Activated T-cell treated with anti-CD3 and anti-CD28 coated beads for 48 hours (primary cell): ENCODE data around the gene ADK.
"Not testable (repeated sequence)": the region's sequence is repeated elsewhere in the genome, so short reads cannot be mapped to it uniquely, and the experiment has no call there.

ENCODE experiments used
- DNase-seq: peaks from one replicate; pipeline ENCODE4 v3.0.0-alpha.2; 2020; ENCODE audit warnings: low read depth

ADK gene

DNA sequence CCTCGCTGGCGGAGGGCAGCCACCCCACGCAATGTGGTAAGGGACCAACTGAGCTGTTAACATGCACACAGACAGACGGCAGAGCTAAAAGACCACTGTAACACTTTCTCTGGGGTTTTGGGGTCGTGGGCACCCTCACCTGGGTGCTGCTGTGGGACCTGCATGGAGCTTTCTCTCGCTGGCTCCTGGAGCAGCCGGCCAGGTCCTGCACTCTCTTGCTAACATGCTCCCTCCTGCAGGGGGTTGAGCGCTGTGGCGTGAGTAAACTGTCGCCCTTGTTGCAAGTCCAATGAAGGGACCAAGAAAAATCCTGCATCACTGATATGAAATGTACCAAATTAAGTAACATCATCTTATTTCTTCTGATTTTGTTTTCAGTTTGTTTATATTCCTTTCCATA is 92.0 kb downstream of the ADK start:
- no peak for DNase-seq

DNA sequence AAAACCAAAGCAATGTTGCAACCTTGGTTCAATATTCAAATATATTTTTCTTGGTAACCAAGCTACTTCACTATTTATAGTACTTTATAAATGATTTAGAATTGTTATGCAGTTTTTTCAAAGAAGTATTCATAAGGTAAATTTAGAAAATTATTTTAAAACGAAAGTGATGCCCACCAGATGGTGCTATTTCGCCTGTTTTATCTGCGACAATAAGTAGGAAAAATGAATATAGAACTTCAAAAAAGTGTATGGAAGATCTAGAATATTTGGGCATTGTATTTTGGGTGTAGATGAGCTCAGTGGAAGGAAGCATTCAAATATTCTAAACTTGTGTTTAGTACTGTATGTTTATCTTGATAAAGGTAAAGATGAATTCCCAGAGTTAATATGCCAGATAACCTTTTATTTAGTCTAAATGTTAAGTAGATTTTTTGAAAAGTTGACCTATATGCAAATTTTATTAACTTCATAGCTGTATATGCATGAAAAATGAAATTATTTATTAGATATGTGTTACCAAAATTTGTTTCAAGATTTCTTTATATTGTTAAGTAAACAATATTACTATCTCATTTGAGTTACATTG is 93.2 kb downstream of the ADK start:
- no peak for DNase-seq

DNA sequence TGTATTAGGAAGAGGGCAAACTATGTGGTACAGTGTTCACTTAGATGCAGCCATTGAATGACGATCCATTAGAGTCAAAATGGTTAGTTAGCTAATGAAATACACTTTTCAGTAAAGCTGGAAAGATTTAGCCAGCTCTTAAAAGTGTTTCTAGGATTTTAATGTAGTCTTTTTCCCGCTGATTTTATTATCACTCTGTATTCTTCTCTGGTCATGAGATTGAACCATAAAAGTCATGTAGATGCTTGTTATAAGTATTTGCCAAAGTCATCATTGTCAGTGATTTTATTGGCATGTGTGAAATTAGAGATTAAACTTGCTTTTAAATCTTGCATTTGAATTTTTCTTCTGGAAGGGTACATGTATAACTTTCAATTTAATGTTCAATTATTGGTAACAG is 93.8 kb downstream of the ADK start:
- no peak for DNase-seq

DNA sequence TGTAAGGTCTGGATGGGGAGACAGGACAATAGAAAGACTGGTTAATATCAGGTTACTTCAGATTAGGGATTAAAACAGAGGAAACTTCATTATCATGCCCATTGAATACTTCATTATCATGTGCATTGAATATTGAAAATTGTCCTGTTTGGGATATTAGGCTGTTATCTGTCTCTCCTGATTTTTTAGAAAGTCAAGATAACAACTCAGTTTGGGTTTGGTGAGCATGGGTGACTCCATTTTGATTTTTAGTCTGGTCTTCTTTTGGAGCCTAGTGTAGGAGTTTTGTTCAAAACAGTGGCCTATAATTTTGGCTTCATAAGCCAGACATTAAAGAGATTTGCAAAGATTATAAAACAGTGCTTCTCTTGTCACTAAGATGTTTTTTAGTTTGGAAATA is 95.5 kb downstream of the ADK start:
- no peak for DNase-seq

DNA sequence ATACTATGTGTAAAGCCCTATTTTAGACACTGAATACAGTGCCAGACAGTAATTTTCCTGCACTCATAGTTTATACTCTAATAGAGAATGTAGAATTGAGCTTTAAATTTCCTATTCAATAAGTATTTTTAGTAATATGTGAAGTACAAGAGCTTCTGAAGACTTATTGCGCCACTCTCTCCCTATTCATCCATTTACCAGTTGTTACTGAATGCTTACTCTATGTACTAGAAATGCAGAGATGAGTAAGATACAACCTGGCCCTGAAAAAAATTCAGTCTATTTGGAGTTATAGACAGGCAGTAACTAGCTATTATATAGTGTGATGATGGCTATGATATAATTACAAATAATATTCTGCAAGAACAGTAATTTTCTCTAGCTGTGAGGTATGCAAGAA is 98.8 kb downstream of the ADK start:
- DNase-seq: no peak

DNA sequence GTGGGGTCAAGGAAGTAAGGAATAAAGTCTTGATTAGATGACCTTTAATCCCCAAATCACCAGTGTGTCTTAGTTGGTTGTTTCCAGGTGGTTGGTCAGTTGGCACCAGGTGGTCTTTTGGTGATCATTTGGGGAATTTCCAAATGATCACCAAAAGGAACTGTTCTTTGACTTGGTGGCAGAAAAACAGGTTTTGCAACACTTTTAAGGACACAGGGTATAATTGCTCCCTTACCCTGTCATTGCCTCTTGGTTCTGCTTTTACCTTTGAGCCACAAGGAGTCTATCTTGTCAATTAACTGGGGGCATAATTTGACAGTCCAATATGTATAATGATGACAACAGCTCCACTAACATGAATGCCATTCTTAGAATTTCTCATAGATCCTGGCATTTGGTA is 104.2 kb downstream of the ADK start:
- DNase-seq: no peak

DNA sequence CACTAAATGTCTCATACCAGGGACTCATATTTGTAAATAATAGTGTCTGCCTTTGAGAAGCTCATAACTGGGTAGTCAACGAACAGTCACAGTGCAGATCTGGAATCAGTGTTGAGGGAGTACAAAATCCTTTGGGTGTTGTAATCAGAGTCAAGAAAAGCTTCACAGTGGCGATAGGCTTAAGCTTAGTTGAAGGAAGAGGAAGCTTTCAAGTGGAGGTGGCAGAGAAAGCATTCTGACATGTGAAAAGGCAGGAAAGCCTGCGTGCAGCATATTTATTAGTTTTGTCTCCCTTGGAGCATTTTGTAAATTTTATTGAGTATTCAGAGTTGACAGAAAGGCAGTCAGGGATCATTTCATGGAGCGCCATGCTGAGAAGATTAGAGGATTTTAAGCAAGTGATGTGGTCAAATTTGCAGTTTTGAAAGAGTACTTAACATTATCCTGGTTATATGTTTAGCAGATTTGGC is 104.9 kb downstream of the ADK start:
- no peak for DNase-seq

DNA sequence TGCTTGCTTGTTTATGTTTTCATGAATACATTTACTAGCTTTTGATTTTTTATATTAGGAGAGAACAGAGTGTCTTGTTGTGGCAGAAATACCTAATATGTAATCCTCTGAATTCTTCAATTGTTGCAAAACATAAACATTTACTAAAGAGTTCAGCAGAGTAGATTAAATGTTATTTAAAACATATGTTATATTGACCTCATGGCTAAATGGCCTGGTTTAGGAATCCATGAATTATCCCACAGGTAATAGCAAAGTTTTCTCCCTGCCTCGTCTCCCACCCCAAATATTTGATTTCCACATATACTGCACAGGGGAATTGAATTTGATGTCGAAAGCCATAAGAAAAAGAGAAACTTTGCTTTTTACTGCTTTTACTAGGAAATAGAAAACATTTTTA is 111.8 kb downstream of the ADK start:
- DNase-seq: no peak

DNA sequence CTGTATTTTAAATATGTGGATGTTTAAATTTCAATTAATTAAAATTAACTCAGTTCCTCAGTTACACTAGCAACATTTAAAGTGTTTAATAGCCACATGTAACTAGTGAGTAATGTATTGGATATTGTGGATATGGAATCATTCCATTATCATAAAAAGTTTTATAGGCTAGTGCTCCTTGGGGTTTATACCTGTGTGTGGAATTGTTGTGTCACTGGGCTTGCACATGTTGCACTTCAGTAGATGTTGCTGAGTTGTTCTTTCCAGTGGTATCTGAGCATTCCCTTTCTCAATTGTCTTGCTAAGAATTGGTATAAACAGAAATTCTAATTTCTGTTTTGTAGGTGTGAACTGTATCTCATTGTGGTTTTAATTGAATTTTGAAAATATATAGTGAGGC is 113.0 kb downstream of the ADK start:
- DNase-seq: no peak

DNA sequence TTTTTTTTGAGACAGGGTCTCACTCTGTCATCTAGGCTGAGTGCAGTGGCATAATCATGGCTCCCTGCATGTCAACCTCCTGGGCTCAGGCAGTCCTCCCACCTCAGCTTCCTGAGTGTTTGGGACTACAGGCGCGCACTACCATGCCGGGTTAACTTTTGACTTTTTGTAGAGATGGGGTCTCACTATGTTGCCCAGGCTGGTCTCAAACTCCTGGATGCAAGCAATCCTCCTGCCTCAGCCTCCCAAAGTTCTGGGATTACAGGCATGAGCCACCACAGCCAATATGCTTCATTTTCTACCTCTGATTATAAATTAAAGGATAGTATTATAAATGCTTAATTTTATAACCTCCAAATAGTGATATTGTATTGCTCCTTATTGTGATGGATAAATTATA is 121.3 kb downstream of the ADK start:
- DNase-seq: no peak

DNA sequence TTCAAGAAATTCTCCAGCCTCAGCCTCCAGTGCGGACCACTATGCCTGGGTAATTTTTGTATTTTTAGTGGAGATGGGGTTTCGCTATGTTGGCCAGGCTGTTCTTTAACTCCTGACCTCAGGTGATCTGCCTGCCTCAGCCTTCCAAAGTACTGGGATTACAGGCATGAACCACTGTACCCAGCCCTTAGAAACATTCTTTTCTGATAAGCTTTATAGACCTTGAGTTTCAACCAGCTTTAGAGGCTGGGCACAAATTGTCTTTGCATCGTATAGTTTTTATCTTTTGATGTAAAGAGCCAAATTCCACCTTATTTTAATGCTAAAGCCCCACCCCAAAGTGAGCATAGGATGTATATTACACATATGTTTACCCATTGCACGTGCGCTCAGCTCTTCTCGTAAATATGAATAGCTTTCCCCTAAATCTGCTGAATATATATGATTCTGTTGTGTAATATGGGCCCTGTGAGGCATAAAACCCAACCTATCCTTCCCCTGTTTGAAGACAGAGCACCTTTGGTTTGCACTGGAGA is 124.8 kb downstream of the ADK start:
- no peak for DNase-seq

DNA sequence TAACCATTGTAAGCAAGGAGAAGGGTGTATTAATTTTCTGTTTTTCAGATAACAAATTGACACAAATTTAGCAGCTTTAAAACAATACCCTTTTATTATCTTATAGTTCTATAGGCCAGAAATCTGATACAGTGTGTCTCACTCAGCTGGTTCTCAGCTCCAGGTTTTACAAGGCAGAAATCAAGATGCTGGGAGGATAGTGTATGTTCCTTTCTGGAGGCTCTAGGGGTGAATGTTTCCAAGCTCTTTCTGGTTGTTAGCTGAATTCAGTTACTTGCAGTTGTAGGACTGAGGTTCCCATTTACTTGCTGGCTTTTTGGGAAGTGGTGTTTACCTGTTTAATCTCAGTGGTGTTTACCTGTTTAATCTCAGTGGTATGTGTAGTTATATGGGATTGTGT is 125.4 kb downstream of the ADK start:
- DNase-seq: no peak

DNA sequence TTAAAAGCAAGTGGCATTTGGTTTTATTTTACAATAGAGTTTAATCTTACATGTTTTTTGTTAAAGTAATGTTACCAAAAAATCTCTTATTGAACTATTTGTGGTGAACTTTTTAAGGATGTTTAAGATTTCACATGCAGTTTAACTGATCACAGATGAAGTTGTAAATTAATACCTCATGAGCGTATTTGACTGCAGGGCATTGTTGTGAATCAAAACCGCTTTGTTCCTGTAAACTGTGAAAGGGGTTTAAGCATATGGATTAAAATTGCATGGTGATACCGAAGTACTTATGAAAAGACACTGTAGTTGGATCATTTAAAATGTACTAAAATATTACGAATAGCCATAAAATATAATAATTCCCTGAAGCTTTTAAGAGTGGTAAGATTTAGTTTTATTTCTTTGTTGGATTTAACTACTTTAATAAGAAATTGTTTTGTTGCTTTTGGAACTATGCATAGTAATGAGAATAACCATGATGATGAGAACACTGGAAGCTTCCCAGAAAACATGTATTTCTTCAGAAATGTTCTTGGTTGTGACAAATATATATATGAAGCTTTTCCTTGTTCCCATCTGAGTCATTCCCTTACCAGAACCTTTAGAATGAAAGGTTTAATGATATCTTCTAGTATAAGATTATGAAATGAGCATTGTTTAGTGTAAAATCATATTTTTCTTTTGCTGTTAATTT is 131.3 kb downstream of the ADK start:
- DNase-seq: no peak

DNA sequence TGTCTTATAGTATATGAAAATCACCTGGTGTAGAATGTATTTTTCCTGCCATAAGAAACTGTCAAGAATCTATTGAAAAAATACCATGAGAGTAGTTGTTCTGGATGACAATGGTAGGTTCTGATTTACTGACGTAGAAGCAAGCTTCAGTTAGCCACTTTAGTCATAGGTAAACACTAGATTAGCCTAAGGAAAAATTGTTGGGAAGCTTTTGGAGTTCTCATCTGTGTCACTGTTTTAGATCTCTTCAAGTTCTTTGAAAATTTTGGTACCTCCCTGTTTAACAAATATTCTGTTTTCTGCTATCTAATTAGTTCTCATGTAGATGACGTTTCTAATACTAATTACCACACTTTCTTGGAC is 131.8 kb downstream of the ADK start:
- DNase-seq: no peak

DNA sequence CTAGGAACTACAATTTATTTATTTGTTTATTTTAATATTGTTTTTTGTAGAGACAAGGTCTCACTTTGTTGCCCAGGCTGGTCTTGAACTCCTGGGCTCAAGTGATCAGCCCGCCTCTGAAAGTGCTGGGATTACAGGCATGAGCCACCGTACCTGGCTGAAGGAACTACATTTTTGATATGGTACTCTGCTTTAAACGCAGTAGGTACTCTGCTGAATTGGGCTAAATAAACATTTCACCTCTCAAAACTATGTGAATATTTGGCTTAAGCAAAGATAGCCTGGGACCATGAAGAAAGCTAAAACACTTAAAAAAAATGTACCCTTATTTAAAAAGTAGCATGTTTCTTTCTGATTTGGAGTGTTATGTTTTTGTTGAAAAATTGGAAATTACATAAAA is 138.2 kb downstream of the ADK start:
- no peak for DNase-seq

DNA sequence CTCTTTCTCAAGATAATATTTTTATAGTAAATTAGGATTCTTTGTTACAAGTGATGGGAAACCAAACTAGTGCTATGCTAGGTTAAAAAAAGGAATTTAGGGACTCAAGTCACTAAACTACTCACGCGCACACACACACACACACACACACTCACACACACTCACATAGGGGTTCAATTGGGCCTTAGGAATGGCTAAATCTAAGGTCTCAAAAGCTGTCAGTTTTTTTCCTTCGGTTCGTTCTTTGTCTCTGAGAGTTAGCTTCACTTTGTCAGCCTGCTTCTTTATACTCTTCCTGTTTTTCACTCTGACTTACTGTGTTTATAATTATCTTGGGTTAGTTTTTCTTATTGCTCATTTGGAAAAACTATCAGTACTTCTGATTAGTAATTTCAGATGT is 138.9 kb downstream of the ADK start:
- no peak for DNase-seq

DNA sequence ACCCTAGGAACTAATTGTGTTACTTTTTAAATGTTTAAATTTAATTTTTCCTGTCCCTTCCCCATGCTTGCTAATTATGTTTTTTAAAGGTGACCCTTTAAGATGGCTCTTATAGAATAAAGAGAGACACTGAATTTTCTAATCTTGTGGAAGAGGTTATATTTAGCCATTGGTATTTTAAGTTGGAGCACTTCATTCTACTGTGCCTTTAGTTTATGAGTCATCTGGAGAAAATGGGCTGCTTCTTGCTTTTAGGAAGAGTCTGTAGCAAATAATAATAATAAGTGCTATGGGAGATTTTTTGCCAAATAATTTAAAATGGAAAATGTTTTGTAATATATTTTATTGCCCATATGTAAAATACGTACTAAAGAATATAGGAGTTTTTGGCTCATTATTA is 139.7 kb downstream of the ADK start:
- no peak for DNase-seq

DNA sequence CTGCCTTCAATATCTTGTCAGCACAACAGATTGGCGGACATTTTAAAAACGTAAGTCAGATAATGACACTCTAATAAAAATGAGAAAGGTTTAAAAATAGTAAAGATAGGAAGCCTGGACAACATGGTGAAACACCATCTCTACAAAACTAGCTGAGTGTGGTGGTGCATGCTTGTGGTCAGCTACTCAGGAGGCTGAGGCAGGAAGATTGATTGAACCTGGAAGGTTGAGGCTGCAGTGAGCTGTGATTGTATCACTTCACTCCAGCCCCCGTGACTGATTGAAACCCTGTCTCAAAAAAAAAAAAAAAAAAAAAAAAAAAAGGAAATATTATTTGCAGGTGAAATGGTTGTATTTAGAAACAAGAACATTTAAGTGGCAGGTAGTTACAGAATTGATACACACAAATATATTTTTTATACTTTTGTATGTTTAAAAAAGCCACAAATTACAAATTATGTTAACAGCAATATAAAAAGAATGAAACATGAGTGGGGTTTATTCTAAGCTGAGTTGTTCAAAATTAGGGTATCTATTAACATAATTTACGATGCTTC is 141.9 kb downstream of the ADK start:
- no peak for DNase-seq

DNA sequence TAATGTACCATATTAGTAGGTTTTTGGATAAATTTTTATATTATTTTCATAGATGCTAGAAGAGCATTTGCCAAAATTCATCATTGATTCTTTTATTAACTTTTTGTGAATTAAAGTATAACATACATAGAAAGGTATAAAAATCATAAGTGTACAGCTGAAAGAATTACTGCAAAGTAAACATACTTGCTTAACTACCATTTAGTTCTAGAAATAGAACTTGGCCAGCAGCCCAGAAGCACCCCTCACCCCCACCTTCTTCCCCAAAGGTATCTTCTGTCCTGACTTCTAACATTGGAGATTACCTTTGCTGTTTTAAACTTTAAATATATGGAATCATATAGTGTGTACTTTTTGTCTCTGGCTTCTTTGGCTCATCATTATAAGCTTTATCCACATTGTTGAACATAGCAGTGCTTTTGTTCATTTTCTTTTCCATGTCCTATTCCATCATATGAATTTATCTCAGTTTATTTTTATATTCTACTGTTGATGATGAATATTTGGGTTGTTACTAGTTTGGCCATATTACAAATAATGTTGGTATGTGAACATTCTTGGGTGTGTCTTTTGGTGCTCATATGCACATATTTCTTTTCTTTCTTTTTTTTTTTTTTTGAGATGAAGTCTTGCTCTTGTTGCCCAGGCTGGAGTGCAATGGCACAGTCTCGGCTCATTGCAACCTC is 142.8 kb downstream of the ADK start:
- DNase-seq: no peak

DNA sequence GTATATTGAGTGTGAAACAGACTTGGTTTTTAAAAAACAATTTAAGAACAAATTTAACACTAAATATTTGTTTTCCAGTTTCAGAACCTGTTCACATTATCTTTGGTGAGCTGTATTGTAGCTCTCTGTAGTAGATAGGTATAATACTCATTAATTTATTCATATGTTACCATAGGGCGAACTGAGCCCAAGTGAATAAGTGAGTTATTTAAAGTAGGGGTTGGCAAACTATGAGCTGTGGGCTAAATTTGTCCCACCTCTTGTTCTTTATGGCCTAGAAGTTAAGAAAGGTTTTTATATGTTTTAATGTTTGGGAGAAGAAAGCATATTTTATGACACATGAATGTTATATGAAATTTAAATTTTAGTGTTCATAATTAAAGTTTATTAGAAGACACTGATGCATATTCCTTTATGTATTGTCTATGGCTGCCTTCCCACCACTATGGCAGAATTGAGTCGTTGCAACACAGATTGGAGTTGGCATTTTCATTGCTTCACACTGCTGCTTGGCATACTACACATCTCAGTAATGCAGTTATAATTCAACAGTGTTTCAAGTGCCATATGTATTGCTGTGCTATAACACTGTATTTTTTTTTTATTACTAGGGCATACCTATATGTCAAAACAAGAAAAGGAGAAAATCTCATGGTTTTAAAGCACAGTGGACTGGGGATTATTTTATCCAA is 146.5 kb downstream of the ADK start:
- DNase-seq: no peak

DNA sequence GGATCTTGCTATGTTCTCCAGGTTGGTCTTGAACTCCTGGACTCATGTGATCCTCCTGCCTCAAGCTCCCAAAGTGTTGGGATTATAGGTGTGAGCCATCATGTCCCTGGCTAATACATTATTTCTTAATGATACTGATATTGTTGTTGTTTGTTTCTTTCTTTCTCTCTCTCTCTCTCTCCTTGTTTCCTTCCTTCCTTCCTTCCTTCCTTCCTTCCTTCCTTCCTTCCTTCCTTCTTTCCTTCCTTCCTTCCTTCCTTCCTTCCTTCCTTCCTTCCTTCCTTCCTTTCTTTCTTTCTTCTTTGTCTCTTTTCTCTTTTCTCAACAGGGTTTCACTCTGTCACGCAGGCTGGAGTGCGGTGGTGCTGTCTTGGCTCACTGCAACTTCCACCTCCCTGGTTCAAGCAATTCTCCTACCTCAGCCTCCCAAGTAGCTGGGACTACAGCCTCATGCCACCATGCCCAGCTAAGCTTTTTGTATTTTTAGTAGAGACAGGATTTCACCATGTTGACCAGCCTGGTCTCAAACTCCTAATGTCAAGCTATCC is 149.1 kb downstream of the ADK start:
- DNase-seq: not testable (repeated sequence)

DNA sequence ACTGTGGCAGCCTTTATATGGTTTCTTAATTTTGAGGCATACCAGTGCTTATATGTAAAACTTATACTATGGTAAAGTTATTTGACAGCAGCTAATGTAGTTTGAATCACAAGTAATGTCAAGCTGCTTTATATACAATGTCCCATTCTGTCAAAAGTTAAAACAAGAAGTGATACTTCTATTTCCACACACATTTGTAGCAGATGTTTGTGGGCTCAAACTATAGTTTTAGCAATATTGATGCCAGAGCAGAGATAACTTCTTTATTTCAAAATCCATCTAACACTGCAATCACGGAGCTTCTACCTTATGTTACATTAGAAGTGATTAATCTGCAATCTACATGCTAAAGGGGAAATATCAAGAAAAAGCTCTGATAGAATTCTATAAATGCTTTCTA is 149.6 kb downstream of the ADK start:
- DNase-seq: no peak
